Measurements from ENCODE around the gene CCT5. TPM values are rescaled to one million over a fixed set of nuclear protein-coding genes. Genes with fewer than 3 reads are reported as not detected.

CCT5 gene
- total and polyA plus RNA-seq, 10 of the 15 experiments (the other 5 are each of a cell fraction or from before 2014, with no cell fraction given): 376 to 637 (median 543) TPM

- ATAC-seq: no peak
- no peak for FAIRE-seq
- H2AFZ ChIP-seq (ENCODE audit: control insufficient read depth, low read depth, low read length): no peak overlapping the region
Observed at GRCh38 chr5:10301842-10302610, 51.9 kb downstream of the CCT5 start.

More at GRCh38 chr5:10301842-10302610, 51.9 kb downstream of the CCT5 start:
- no peak for DNase-seq (ENCODE audit: low read depth, low spot score)
- in situ Hi-C loops (cut with MboI) (no loop called here), intact Hi-C loops (cut with micrococcal nuclease; ENCODE audit: unreplicated experiment) (no loop called here)
- Histone ChIP-seq H3K9ac (ENCODE audit: control insufficient read depth, insufficient read depth, low read length) (no peak overlapping the region), H3K4me3 (no peak overlapping the region), H3K36me3 (ENCODE audit: control insufficient read depth in 2 of 2, insufficient read depth in 2 of 2, low read length in 1 of 2) (no peaks in the 10 kb centered on the region), H3K9me3 (replicated peaks; ENCODE audit: control insufficient read depth, insufficient read depth, low read length) (no peaks in the 10 kb centered on the region), H3K27ac (ENCODE audit: control insufficient read depth, insufficient read depth) (no peak overlapping the region), H3K79me2 (ENCODE audit: control insufficient read depth, insufficient read depth, low read length) (no peaks in the 10 kb centered on the region), H3K27me3 (replicated peaks in 1 of 2; ENCODE audit: control insufficient read depth in 2 of 2, insufficient read depth in 2 of 2, low read length in 1 of 2) (no peaks in the 10 kb centered on the region; a peak in 1 of 4 replicates), H3K4me1 (ENCODE audit: control insufficient read depth, insufficient read depth, low read length) (no peaks in the 10 kb centered on the region), H3K4me2 (ENCODE audit: control insufficient read depth, insufficient read depth) (no peak overlapping the region), H4K20me1 (ENCODE audit: control insufficient read depth, insufficient read depth) (no peaks in the 10 kb centered on the region)
- 53% methylated on average over 8 of the region's 11 CpGs for WGBS (ENCODE audit: insufficient coverage, insufficient replicate concordance, low lambda C conversion rate, missing lambda C conversion rate)
- ChIA-PET RAD21 (ENCODE audit: unreplicated experiment) (no interaction called here), SMC1A (ENCODE audit: uncharacterized antibody, unreplicated experiment) (interaction anchor here (0.6 to 0.7 kb wide), 2 partner anchors 46 to 62 kb away, joined by 3 read pairs; no protein-coding TSS in a partner anchor), CTCF (no interaction called here), POLR2A (no interaction called here)
- BruUV-seq (replicated peaks): no TSS peak
- TF ChIP-seq RAD21 (IDR thresholded peaks at IDR 0.05; ENCODE audit: insufficient read depth, low read depth, low read length): no peak
- TF ChIP-seq FOXK2 (IDR thresholded peaks at IDR 0.05): no peak
- TF ChIP-seq E4F1 (IDR thresholded peaks at IDR 0.05; ENCODE audit: borderline replicate concordance, partially characterized antibody): no peak

All from GM12878 (cell line).